Spleen (tissue), 7 donors: ENCODE results near the gene SNX8.

Experiments
- POLR2A ChIP-seq, 3 donors: fragments of 450-650 bp; IDR thresholded peaks; one replicate each; pipeline ENCODE4 v1.5.1; 2017; ENCODE audit warnings: antibody characterized with exemption in 3 of 3, mild to moderate bottlenecking in 1 of 3
- POLR2AphosphoS5 ChIP-seq, 3 donors: sonication (generic); formaldehyde crosslinking; IDR thresholded peaks; one replicate each; pipeline ENCODE4 v1.5.1; 2017; ENCODE audit warnings: antibody characterized with exemption in 3 of 3
- TF ChIP-seq, protein P1 (sequence below), 11 experiments: fragments of 200-600 bp in 7 of 11; fragments of 450-650 bp in 4 of 11; sonication (generic) in 4 of 11; IDR thresholded peaks in 8 of 11; conservative IDR thresholded peaks in 3 of 11; 1 replicate in 7 of 11; 2 replicates in 4 of 11; pipeline versions ENCODE4 v1.4.0 to v1.8.0; 2016 to 2021; ENCODE audit warnings: antibody characterized with exemption in 11 of 11, inconsistent platforms in 4 of 11, mild to moderate bottlenecking in 1 of 11
- donor health status: DM: no; HTN: no; CAD: no; lungs with moderate emphysema.
- donor health status: DM: no; HTN: no; CAD: no.
- donor health status: DM: no; HTN: no; CAD: no.

DNA sequence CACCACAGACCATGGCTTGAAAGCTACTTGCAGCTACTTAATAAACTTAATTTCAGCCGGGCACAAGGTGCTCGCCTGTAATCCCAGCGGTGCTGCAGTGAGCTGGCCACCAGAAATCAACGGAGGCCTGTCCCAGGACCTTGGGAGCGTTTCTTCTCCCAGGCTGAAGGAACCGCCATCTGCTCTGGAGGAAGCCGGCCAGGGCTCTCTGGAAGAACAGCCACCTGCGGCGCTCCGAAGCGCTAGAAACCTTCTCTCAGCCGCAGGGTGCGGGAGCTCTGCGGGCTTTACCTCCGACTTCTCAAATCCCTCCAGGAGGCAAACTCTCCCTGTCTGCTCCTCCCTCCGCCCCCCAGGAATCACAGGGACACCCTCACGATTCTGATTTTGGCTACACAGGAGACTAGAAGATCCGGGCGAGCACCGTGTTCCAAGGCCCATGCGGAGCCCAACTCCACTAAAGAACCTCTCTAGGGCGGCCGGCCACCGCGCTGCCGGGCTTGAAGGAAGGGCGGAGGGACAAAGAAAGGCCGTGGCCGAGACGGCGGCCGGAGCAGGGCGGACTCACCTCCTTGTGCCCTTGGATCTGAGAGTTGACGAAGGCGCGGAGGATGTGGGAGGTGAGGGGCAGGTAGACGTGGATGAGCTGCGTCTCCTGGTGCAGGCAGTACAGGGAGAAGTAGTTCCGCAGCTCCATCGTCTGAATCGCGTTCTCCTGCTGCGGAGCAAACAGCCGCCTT, 57.8 kb downstream of the SNX8 start:
- TF ChIP-seq, protein P1, sequence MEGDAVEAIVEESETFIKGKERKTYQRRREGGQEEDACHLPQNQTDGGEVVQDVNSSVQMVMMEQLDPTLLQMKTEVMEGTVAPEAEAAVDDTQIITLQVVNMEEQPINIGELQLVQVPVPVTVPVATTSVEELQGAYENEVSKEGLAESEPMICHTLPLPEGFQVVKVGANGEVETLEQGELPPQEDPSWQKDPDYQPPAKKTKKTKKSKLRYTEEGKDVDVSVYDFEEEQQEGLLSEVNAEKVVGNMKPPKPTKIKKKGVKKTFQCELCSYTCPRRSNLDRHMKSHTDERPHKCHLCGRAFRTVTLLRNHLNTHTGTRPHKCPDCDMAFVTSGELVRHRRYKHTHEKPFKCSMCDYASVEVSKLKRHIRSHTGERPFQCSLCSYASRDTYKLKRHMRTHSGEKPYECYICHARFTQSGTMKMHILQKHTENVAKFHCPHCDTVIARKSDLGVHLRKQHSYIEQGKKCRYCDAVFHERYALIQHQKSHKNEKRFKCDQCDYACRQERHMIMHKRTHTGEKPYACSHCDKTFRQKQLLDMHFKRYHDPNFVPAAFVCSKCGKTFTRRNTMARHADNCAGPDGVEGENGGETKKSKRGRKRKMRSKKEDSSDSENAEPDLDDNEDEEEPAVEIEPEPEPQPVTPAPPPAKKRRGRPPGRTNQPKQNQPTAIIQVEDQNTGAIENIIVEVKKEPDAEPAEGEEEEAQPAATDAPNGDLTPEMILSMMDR (IDR thresholded peaks at IDR 0.05 in 8 of 11, conservative IDR thresholded peaks at IDR 0.05 in 3 of 11): no peak
- TF ChIP-seq POLR2A (IDR thresholded peaks at IDR 0.05) (no peak), POLR2AphosphoS5 (IDR thresholded peaks at IDR 0.05) (no peak)
